Measurements from ENCODE around the gene KCNJ4.

Gene KCNJ4

GRCh38 chr22:38455076-38455529 lies at the start of gene KCNJ4:
Gene KCNJ4, minus strand, starts transcription at chr22:38455199. Its CDS starts 27,067 bp downstream, at chr22:38428132.
- peak within 1 kb of the TSS; percentile 94 for H3K4me2 ChIP-seq
- peak within 1 kb of the TSS; percentile 58 for H3K27ac ChIP-seq
- peak within 1 kb of the TSS; percentile 78 for H3K9ac ChIP-seq
- no peaks in the 10 kb centered on the region for H3K36me3 ChIP-seq
- H3K27me3 ChIP-seq: peaks cover 71% of the 10 kb centered on the region
- H3K9me3 ChIP-seq: no peaks in the 10 kb centered on the region
- peaks cover 43% of the 10 kb centered on the region for H3K4me1 ChIP-seq
- no peak for TF ChIP-seq Cebpa-rat (IDR thresholded peaks at IDR 0.05)
- H3K4me3 ChIP-seq: peak within 1 kb of the TSS; percentile 75
- peaks cover 34% of the 10 kb centered on the region for H4K20me1 ChIP-seq

- peaks cover 76% of the 10 kb centered on the region for H4K20me1 ChIP-seq
- H3K27ac ChIP-seq: no peak overlapping the region
- no peaks in the 10 kb centered on the region for H3K27me3 ChIP-seq
- no peaks in the 10 kb centered on the region for H3K9me3 ChIP-seq
- TF ChIP-seq Cebpa-rat (IDR thresholded peaks at IDR 0.05): no peak
- H3K4me3 ChIP-seq: peak overlapping the region; percentile 95; the same call in 1 of the 2 replicates
- H3K4me1 ChIP-seq: peaks cover 42% of the 10 kb centered on the region
- H3K9ac ChIP-seq: no peak overlapping the region
- H3K36me3 ChIP-seq: peaks cover 57% of the 10 kb centered on the region
- peak overlapping the region; percentile 91 for H3K4me2 ChIP-seq
Observed at GRCh38 chr22:38503021-38503420, 48.0 kb upstream of the KCNJ4 start.

GRCh38 chr22:38501797-38502672 lies 47.0 kb upstream of the KCNJ4 start:
- Histone ChIP-seq H3K36me3 (peaks cover 67% of the 10 kb centered on the region), H3K27me3 (no peaks in the 10 kb centered on the region), H4K20me1 (peaks cover 86% of the 10 kb centered on the region), H3K4me1 (peaks cover 32% of the 10 kb centered on the region), H3K4me3 (no peak overlapping the region), H3K9me3 (no peaks in the 10 kb centered on the region), H3K9ac (no peak overlapping the region), H3K27ac (no peak overlapping the region), H3K4me2 (peak overlapping the region; percentile 91)
- no peak for TF ChIP-seq Cebpa-rat (IDR thresholded peaks at IDR 0.05)

GRCh38 chr22:38497869-38498268 lies 42.9 kb upstream of the KCNJ4 start:
- H3K27me3 ChIP-seq: no peaks in the 10 kb centered on the region
- H4K20me1 ChIP-seq: peaks cover 100% of the 10 kb centered on the region
- peaks cover 100% of the 10 kb centered on the region for H3K36me3 ChIP-seq
- H3K27ac ChIP-seq: no peak overlapping the region
- no peak overlapping the region for H3K4me2 ChIP-seq
- no peak for TF ChIP-seq Cebpa-rat (IDR thresholded peaks at IDR 0.05)
- no peak overlapping the region for H3K4me3 ChIP-seq
- H3K9ac ChIP-seq: no peak overlapping the region
- H3K9me3 ChIP-seq: no peaks in the 10 kb centered on the region
- peaks cover 13% of the 10 kb centered on the region for H3K4me1 ChIP-seq

- Histone ChIP-seq H3K36me3 (peaks cover 100% of the 10 kb centered on the region), H3K4me1 (no peaks in the 10 kb centered on the region), H3K27ac (no peak overlapping the region), H4K20me1 (peaks cover 100% of the 10 kb centered on the region), H3K27me3 (no peaks in the 10 kb centered on the region), H3K9ac (no peak overlapping the region), H3K4me3 (no peak overlapping the region), H3K9me3 (no peaks in the 10 kb centered on the region), H3K4me2 (no peak overlapping the region)
- TF ChIP-seq Cebpa-rat (IDR thresholded peaks at IDR 0.05): no peak
Observed at GRCh38 chr22:38494939-38495338, 39.9 kb upstream of the KCNJ4 start.

GRCh38 chr22:38494498-38494897 lies 39.5 kb upstream of the KCNJ4 start:
- Histone ChIP-seq H3K4me1 (no peaks in the 10 kb centered on the region), H3K9ac (no peak overlapping the region), H3K9me3 (no peaks in the 10 kb centered on the region), H3K27me3 (no peaks in the 10 kb centered on the region), H3K4me3 (no peak overlapping the region), H3K4me2 (no peak overlapping the region), H3K36me3 (peaks cover 100% of the 10 kb centered on the region), H3K27ac (no peak overlapping the region), H4K20me1 (peaks cover 100% of the 10 kb centered on the region)
- no peak for TF ChIP-seq Cebpa-rat (IDR thresholded peaks at IDR 0.05)

GRCh38 chr22:38491707-38492348 lies 36.8 kb upstream of the KCNJ4 start:
- no peaks in the 10 kb centered on the region for H3K9me3 ChIP-seq
- no peak for TF ChIP-seq Cebpa-rat (IDR thresholded peaks at IDR 0.05)
- H3K9ac ChIP-seq: no peak overlapping the region
- no peak overlapping the region for H3K27ac ChIP-seq
- no peaks in the 10 kb centered on the region for H3K4me1 ChIP-seq
- peaks cover 100% of the 10 kb centered on the region for H3K36me3 ChIP-seq
- H4K20me1 ChIP-seq: peaks cover 100% of the 10 kb centered on the region
- no peak overlapping the region for H3K4me2 ChIP-seq
- H3K4me3 ChIP-seq: no peak overlapping the region
- no peaks in the 10 kb centered on the region for H3K27me3 ChIP-seq

GRCh38 chr22:38490915-38491314 lies 35.9 kb upstream of the KCNJ4 start:
- H3K36me3 ChIP-seq: peaks cover 100% of the 10 kb centered on the region

GRCh38 chr22:38490475-38490874 lies 35.5 kb upstream of the KCNJ4 start:
- Histone ChIP-seq H3K36me3 (peaks cover 100% of the 10 kb centered on the region), H4K20me1 (peaks cover 98% of the 10 kb centered on the region), H3K9ac (no peak overlapping the region), H3K27ac (no peak overlapping the region), H3K4me1 (no peaks in the 10 kb centered on the region), H3K4me2 (no peak overlapping the region), H3K27me3 (no peaks in the 10 kb centered on the region), H3K4me3 (no peak overlapping the region), H3K9me3 (no peaks in the 10 kb centered on the region)
- no peak for TF ChIP-seq Cebpa-rat (IDR thresholded peaks at IDR 0.05)

More at GRCh38 chr22:38490915-38491314, 35.9 kb upstream of the KCNJ4 start:
- Histone ChIP-seq H3K9me3 (no peaks in the 10 kb centered on the region), H3K4me2 (no peak overlapping the region), H4K20me1 (peaks cover 100% of the 10 kb centered on the region), H3K4me3 (no peak overlapping the region), H3K9ac (no peak overlapping the region), H3K27ac (no peak overlapping the region), H3K27me3 (no peaks in the 10 kb centered on the region), H3K4me1 (no peaks in the 10 kb centered on the region)
- TF ChIP-seq Cebpa-rat (IDR thresholded peaks at IDR 0.05): no peak
